GM20431 (cell line): Measurements from ENCODE around the gene ZNF423.
"Not testable (repeated sequence)": the region's sequence is repeated elsewhere in the genome, so short reads cannot be mapped to it uniquely, and the experiment has no call there.

Source experiments
- in situ Hi-C: fragments of 300-500 bp; cut with MseI, MboI; formaldehyde crosslinking; loops from one replicate; pipeline ENCODE4 v1.15.0; 2020; ENCODE audit warnings: low sequenced_read_pairs; ENCODE audit not compliant: unreplicated experiment

Gene ZNF423

DNA sequence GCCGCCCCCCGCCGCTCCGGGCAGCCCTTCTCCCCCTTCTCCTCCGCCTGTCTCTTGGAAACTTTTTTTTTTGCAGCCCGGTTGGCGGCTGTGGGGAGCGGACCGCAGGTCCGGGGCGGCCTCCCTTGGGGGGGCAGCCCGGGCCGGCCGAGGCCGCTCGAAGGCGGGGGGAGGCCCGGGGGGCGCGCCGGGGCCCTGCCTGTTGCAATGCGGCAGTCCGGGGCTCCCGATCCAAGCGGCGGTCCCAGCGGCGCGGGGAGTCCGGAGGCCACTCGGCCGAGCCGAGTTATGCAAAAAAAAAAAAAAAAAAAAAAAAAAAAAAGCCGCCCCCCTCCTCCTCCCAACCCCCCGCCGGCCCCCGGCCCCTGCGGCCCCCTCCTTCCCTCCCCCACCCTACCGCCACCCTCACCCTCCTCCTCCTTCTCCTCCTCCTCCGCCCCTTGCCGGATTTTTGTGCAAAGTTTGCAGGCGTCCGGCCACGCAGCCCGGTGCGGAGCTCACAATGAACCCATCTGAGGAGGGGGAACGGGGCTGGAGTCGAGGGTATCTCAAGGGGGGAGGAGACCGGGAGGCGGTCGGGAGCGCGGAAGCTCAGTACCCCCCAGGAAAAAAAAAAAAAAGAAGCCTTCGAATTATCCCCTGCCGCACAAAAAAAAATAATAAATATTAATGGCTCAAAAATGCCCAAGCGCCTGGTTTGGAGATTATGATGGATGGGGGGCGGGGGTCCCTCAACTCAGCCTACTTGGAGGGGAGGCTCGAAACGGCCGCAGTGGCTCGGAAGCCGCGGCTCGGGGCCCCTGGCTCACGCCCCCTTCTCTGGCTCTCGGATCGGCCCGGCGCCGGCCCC lies at the start of gene ZNF423:
TSS of gene ZNF423 (minus strand) at position 291 of the 850 bp plus-strand sequence. CDS start 338 bp downstream, outside the sequence.
- in situ Hi-C loops: no loop called here

- in situ Hi-C loops: no loop called here
These were observed 48.6 kb upstream of the ZNF423 start for GRCh38 chr16:49904348-49905062.

GRCh38 chr16:49902908-49903307 lies 47.0 kb upstream of the ZNF423 start:
- in situ Hi-C loops: no loop called here

DNA sequence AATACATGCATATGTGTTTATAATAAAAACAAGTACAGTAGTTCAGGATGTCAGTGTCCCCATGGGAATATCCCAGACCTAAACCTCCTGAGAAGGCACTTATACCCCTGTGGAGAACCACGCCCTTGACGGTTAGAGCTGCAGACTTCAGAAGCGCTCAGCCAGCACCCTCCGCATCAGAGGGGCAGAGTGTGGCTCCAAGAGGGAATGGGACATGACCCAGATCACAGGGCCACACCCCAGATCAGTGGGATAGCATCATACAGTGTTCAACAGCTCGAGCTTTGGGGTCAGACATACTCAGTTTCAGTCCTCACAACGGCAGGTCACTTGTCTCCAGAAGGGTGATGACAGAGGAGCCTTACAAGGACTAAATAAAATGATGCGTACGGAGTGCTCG lies 45.8 kb upstream of the ZNF423 start:
- in situ Hi-C loops: no loop called here

- in situ Hi-C loops: no loop called here
These were observed 45.0 kb upstream of the ZNF423 start for GRCh38 chr16:49900875-49901274.

DNA sequence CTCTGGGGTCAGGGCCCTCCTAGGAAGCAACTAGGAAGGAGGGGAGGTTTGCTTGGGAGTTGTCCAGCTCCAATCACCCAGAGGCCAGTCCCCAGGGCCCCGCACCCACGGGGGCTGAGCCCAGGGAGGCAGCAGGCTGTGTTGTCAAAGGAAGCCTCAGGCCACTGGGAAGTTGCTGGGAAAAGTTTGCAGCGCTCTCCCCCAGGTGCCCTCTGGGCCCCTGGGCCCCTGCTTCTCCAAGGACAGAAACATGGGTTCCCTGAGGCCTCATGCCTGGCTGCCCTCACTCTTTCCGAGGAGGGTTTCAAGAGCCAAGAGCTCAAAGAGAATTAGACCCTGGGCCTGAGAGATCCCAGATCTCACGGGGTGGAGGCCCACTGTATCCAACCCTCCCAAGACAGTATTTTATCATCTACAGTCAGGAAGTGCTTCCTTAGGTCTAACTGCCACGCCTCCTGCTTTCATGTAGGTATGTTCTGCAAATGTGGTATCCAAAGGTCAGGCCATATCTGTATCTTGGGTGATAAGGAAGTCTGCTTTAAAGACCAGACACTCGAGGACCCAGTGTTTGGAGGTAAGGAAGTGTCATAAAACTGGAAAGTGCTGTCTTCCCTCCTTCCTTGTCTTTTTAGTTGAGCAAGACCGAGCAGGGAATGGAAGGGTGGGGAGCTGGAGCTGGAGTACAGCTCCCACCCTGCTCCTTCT lies 44.2 kb upstream of the ZNF423 start:
- in situ Hi-C loops: no loop called here

DNA sequence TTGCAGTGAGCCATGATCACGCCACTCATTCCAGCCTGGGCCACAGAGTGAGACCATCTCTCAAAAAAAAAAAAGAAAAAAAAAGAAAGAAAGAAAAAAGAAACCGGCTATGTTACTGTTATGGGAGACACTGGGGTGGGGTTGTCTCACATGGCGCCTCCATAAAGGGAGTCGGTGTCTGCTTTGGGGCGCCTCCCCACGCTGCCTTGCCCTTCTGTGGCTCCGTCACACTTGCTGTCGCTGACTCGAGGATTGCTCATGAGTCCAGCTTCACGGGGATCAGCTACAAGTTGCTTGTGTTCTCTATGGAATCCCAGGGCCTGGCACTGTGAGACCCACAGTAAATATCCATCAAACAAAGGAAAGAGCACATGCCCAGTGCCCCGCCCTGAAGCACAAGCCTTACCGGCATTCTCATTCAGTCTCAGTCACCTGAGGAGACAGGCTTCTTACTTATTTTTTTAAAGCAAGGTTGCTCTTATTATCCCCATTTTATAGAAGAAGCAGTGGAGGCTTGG lies 40.6 kb upstream of the ZNF423 start:
- in situ Hi-C loops: no loop called here

DNA sequence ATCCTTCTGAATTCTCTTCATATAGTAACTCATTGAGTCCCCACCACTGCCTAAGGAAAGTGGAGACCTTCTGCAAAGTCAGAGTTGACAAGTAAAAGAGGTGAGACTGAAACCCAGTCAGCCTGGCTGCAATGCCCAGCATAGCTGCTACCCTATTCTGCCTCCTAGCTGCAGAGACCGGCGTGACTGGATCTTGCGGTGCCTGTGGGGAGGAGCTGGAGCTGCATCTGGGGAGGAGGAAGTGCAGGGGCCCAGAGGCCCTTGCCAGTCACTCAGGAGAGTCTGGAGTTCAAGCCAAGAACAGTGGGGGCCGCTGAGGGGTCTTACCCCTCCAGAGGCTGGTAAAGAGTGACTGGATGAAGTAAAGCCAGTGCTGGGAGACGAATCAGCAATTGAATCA lies 35.0 kb upstream of the ZNF423 start:
- in situ Hi-C loops: no loop called here

GRCh38 chr16:49889725-49890397 lies 33.9 kb upstream of the ZNF423 start:
- in situ Hi-C loops: no loop called here

- in situ Hi-C loops: no loop called here
These were observed 30.7 kb upstream of the ZNF423 start for GRCh38 chr16:49886554-49887094.

DNA sequence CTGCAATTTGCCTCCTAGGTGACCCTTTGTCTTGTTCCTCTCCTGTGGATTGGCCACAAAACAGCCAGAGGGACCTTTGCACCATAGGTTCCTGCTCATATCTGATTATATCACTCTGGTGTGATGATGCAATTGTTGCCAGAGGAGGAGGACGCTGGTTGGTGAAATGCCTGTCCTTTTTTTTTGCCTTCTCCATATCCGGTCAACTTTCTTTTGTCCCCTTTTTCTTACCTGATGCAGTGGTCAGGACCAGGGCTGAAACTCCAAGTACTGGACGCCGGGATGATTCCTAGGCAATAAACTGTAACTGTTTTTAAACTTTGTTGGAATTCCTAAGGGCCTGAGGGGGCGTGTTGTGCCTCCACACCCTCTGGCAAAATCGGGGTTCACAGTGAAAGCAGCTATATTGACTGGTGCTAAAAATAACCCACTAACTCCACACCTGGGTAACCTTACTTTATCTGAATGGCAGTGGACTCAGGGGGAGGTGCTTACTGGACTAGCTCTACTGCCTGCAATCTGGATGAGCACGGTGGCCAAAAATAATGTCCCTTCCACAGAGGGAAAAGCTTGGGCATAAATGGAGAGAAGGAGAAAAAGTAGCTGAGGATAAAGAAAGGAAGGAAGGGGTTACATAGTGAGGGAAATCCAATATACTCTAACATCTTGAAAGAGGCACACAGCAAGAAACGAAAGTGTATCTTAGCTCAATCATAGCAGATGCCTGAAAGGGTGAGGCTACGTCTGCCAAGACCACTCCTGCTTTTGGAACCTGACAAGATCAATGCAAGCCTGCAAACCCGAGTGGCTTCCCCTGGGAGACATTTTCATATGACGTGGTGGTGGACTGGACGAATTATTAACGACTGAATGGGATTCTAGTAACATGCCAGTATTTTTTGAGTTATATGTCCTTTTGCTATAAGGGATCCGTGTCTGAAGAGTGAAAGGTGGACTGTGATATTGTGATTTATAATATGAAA lies 28.4 kb upstream of the ZNF423 start:
- in situ Hi-C loops: no loop called here

GRCh38 chr16:49883076-49884014 lies 27.4 kb upstream of the ZNF423 start:
- in situ Hi-C loops: no loop called here

GRCh38 chr16:49881890-49882289 lies 26.0 kb upstream of the ZNF423 start:
- in situ Hi-C loops: no loop called here

DNA sequence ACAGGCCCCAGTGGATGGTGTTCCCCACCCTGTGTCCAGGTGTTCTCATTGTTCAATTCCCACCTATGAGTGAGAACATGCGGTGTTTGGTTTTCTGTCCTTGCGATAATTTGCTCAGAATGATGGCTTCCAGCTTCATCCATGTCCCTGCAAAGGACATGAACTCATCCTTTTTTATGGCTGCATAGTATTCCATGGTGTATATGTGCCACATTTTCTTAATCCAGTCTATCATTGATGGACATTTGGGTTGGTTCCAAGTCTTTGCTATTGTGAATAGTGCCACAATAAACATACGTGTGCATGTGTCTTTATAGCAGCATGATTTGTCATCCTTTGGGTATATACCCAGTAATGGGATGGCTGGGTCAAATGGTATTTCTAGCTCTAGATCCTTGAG lies 22.6 kb upstream of the ZNF423 start:
- in situ Hi-C loops: not testable (repeated sequence)

- in situ Hi-C loops: no loop called here
These were observed 20.8 kb upstream of the ZNF423 start for GRCh38 chr16:49876716-49877129.

DNA sequence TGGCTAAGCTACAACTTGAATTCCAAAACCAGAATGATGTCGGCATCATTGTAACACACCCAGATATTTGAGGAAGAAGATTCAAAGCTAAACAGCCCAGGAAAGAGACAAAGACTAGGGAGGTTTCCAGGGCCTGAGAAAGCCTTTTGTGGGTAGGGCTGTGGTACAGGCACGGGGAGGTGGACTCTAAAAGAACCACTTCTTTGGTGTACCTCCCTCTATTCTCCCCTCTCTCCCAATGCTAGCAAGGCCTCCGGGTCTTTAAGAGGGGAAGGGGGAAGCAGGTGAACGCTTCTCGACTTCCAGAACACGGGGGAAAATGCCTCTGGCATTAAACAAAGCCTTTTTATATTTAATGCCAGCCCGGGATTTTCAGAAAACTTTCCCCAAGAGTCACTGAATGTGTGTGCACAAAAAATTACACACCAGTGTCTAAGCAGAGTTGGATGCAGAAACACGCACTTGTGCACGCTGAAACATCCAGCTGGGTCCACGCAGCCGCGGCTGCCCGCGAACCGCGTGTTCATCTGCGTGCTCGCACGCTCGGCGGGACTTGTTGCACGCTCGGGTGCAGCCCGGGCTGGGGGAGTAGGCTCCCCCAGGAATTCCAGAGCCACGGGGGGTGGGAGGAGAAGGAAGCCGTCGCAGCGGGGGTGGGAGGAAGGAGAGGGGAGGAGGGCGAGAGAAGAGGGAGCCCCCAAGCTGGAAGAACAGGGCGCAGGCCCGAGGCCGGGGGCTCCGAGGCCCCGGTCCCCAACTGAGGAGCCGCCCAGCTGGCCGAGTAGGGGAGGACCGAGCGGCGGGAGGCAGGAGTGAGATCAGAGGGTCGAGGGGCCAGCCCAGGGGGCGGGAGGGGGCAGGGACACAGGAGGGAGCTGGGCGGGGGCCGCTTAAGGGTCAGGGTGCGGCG lies 20.1 kb upstream of the ZNF423 start:
- in situ Hi-C loops: no loop called here
